Prostate gland (tissue), 2 donors: Measurements from ENCODE around the gene IFNG. TPM values are rescaled to one million over a fixed set of nuclear protein-coding genes. Genes with fewer than 3 reads are reported as not detected.

Experiments
- DNase-seq: peaks from one replicate; pipeline ENCODE4 v3.0.0-alpha.2; 2019; ENCODE audit warnings: low spot score
- H3K27ac ChIP-seq, 2 donors: fragments of 200-600 bp; sonication (generic); 2 replicates each; pipeline ENCODE4 v1.5.1; 2017 to 2019
- H3K27me3 ChIP-seq: fragments of 200-600 bp; sonication (generic); replicated peaks from 2 replicates; pipeline ENCODE4 v1.5.1; 2019; ENCODE audit not compliant: insufficient read depth
- H3K36me3 ChIP-seq, 2 donors: fragments of 200-600 bp; sonication (generic); 1 replicate in 1 of 2; 2 replicates in 1 of 2; pipeline versions ENCODE4 v1.5.1 to v1.8.1; 2017 to 2019
- H3K4me1 ChIP-seq: fragments of 200-600 bp; sonication (generic); replicated peaks from 2 replicates; pipeline ENCODE4 v1.5.1; 2019
- H3K4me3 ChIP-seq, 2 donors: fragments of 200-600 bp; sonication (generic); 2 replicates each; pipeline ENCODE4 v1.5.1; 2017 to 2019
- H3K9me3 ChIP-seq: fragments of 200-600 bp; sonication (generic); 2 replicates; pipeline ENCODE4 v1.5.1; 2017
- POLR2A ChIP-seq: fragments of 450-650 bp; IDR thresholded peaks from one replicate; pipeline ENCODE4 v1.6.1; 2016; ENCODE audit warnings: antibody characterized with exemption, mild to moderate bottlenecking
- POLR2AphosphoS5 ChIP-seq: sonication (generic); formaldehyde crosslinking; IDR thresholded peaks from one replicate; pipeline ENCODE4 v1.6.1; 2017; ENCODE audit warnings: antibody characterized with exemption
- WGBS: methylation state at CpG from one replicate; pipeline ENCODE4 v1.1.5; 2018; 5-methylcytosine and 5-hydroxymethylcytosine counted together
- intact Hi-C: fragments of 100-400 bp; cut with DNase I; formaldehyde crosslinking; loops from one replicate; pipeline ENCODE4 v1.14.2; 2022
- total RNA-seq, 2 donors: library from RNA; depleted of rRNA; stranded (reverse); fragments of >200 nt; gene quantifications; one replicate each; pipeline ENCODE4 v1.1.0, GENCODE V29; 2016
- TF ChIP-seq, protein P1 (sequence below), 4 experiments: fragments of 200-600 bp in 2 of 4; fragments of 450-650 bp in 2 of 4; sonication (generic) in 2 of 4; IDR thresholded peaks; 1 replicate in 3 of 4; 2 replicates in 1 of 4; pipeline ENCODE4 v1.5.1; 2016 to 2019; ENCODE audit warnings: antibody characterized with exemption in 4 of 4, mild to moderate bottlenecking in 2 of 4, moderate library complexity in 2 of 4

IFNG gene
- total RNA-seq, 2 donors from 2014 or later: not detected

DNA sequence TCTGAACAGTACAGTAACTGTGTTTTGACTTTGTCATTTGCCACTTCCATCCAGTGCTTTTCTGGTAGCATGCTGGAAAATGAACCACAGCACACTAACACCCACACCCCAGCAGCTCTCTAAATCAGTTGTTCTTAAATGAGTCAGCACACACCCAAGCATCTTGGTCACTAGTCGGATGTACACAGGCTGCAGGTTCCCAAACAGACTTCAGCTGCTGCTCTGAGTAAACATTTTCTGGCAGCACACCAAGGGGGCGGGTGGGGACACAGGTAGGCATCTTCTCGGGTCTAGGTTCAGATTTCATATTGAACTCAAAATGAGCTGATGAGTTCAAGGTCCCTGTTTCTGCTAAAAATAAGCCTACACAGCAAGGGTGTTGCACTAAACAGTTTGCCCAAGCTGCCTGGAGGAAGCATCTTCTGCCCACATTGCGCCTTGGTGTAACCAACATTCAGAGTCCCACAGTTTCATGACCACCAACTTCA, 39.8 kb downstream of the IFNG start:
- 60% methylated on average over 4 of the region's 4 CpGs for WGBS
- intact Hi-C loops: no loop called here

DNA sequence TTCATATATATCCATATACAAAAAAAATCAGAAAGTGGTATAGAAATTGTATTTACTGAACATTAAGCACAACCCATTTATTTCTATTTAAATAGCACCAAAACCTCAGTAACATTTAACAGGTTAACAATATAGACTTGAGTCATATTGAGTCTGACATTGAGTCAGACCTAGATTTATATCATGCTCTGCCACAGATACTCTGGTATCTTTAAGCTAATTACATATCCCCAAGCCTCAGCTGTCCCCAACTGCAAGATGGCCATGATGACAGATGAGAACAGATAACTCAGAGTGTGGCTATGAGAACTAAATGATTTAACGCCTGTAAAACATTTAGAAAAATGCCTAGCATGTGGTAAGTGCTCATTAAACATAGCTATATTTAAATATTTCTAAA, 40.3 kb downstream of the IFNG start:
- H3K4me3 ChIP-seq: no peak overlapping the region
- H3K4me1 ChIP-seq: no peaks in the 10 kb centered on the region
- TF ChIP-seq, protein P1, sequence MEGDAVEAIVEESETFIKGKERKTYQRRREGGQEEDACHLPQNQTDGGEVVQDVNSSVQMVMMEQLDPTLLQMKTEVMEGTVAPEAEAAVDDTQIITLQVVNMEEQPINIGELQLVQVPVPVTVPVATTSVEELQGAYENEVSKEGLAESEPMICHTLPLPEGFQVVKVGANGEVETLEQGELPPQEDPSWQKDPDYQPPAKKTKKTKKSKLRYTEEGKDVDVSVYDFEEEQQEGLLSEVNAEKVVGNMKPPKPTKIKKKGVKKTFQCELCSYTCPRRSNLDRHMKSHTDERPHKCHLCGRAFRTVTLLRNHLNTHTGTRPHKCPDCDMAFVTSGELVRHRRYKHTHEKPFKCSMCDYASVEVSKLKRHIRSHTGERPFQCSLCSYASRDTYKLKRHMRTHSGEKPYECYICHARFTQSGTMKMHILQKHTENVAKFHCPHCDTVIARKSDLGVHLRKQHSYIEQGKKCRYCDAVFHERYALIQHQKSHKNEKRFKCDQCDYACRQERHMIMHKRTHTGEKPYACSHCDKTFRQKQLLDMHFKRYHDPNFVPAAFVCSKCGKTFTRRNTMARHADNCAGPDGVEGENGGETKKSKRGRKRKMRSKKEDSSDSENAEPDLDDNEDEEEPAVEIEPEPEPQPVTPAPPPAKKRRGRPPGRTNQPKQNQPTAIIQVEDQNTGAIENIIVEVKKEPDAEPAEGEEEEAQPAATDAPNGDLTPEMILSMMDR (IDR thresholded peaks at IDR 0.05): no peak
- TF ChIP-seq POLR2A (no peak), POLR2AphosphoS5 (no peak)
- intact Hi-C loops: no loop called here
- no peaks in the 10 kb centered on the region for H3K36me3 ChIP-seq
- no peak for DNase-seq
- H3K27me3 ChIP-seq: no peaks in the 10 kb centered on the region
- H3K9me3 ChIP-seq: no peaks in the 10 kb centered on the region
- 61% methylated on average over 1 of the region's 1 CpG for WGBS
- H3K27ac ChIP-seq: no peak overlapping the region

More for the DNA sequence above, 39.8 kb downstream of the IFNG start:
- Histone ChIP-seq H3K4me1 (no peaks in the 10 kb centered on the region), H3K27me3 (no peaks in the 10 kb centered on the region), H3K27ac (no peak overlapping the region), H3K4me3 (no peak overlapping the region), H3K36me3 (no peaks in the 10 kb centered on the region), H3K9me3 (no peaks in the 10 kb centered on the region)
- TF ChIP-seq POLR2AphosphoS5: no peak
- TF ChIP-seq, protein P1 (IDR thresholded peaks at IDR 0.05): no peak
- no peak for TF ChIP-seq POLR2A
- DNase-seq: no peak

DNA sequence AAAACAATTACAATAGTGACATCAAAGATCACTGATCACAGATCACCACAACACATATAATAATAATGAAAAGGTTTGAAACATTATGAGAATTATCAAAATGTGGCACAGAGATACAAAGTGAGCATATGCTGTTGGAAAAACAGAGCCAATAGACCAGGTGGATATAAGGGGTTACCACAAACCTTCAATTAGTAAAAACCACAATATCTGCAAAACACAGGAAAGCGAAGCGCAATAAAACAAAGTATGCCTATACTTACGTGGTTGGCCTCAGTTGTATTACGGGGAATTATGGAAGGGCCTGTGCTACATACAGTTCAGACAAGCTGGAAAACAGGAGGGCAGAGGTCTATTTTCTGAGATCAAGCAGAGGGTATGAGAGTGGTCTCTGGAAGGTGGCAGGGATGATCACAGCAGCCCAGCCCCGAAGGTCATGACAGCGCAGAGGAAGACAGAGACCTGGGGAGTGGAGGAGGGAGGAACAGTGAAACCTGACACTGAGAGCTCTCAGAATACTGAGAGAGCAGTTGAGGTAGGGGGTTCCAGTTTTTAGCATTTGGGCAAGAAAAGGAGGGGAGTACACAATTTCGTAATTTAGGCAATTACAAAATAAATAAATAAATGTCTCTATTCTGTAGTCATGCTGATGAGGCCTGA, 41.3 kb downstream of the IFNG start:
- WGBS: 66% methylated on average over 7 of the region's 7 CpGs
- TF ChIP-seq, protein P1 (IDR thresholded peaks at IDR 0.05): no peak
- no peak for TF ChIP-seq POLR2AphosphoS5
- no peak for TF ChIP-seq POLR2A
- no peak for DNase-seq
- intact Hi-C loops: no loop called here
- Histone ChIP-seq H3K27me3 (no peaks in the 10 kb centered on the region), H3K9me3 (no peaks in the 10 kb centered on the region), H3K4me3 (no peak overlapping the region), H3K36me3 (no peaks in the 10 kb centered on the region), H3K4me1 (no peaks in the 10 kb centered on the region), H3K27ac (no peak overlapping the region)

DNA sequence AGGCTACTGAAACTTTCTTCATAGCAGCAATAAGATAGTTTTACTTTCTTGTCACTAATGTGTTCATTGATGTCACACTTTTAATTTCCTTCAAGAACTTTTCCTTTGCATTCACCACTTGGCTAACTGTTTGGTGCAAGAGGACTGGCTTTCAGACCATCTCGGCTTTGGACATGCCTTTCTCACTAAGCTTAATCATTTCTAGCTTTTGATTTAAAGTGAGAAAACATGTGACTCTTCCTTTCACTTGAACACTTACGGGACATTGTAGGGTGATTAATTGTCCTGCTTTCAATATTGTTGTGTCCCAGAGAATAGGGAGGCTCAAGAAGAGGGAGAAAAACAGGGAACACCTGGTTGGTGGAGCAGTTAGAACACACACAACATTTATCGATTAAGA, 41.9 kb downstream of the IFNG start:
- intact Hi-C loops: no loop called here
- TF ChIP-seq POLR2AphosphoS5 (no peak), POLR2A (no peak)
- TF ChIP-seq, protein P1 (IDR thresholded peaks at IDR 0.05): no peak
- Histone ChIP-seq H3K27me3 (no peaks in the 10 kb centered on the region), H3K9me3 (no peaks in the 10 kb centered on the region), H3K36me3 (no peaks in the 10 kb centered on the region), H3K4me3 (no peak overlapping the region), H3K4me1 (no peaks in the 10 kb centered on the region), H3K27ac (no peak overlapping the region)
- no peak for DNase-seq
- 77% methylated on average over 3 of the region's 3 CpGs for WGBS

DNA sequence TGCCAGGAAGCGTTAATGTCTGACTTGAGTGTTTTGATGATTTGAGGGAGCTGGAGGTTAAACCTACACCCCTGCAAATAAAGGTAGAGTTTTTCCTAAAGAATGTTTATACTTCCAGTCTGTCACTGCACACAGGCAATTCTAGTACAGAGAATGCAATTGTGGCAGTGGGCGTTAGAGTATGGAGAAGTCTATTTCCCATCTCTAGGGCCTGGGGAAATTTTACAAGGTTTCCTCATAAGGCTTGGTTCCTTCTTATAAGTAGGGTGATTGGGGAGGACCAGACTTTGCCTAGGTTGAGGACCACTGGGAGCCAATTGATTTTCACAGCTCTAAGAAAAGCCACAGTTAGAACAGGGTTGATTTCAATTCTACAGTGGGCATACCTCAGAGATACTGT, 44.3 kb downstream of the IFNG start:
- Histone ChIP-seq H3K4me3 (no peak overlapping the region), H3K9me3 (no peaks in the 10 kb centered on the region), H3K4me1 (no peaks in the 10 kb centered on the region), H3K27ac (no peak overlapping the region), H3K36me3 (no peaks in the 10 kb centered on the region), H3K27me3 (no peaks in the 10 kb centered on the region)
- TF ChIP-seq POLR2A (no peak), POLR2AphosphoS5 (no peak)
- TF ChIP-seq, protein P1 (IDR thresholded peaks at IDR 0.05): no peak
- no peak for DNase-seq
- intact Hi-C loops: no loop called here
- WGBS: 69% methylated on average over 2 of the region's 2 CpGs
